ENCODE results near the gene GTPBP8. TPM values are rescaled to one million over a fixed set of nuclear protein-coding genes. Genes with fewer than 3 reads are reported as not detected.

GTPBP8 gene
- polyA plus RNA-seq, 1 donor (not counting 4 experiments of a cell fraction or from before 2014, with no cell fraction given): 16.9 TPM

- dilution Hi-C loops (cut with MboI; ENCODE audit: extremely low pct_ligation_motif_present, low sequenced_read_pairs): no loop called here
- Histone ChIP-seq H3K9ac (ENCODE audit: control insufficient read depth, extremely low read depth, insufficient read depth, low read length) (no peak overlapping the region), H3K9me1 (ENCODE audit: control insufficient read depth, extremely low read depth, insufficient read depth, low read length) (no peaks in the 10 kb centered on the region), H4K20me1 (ENCODE audit: control insufficient read depth, extremely low read depth, insufficient read depth, low read length) (no peaks in the 10 kb centered on the region), H3K27ac (ENCODE audit: control insufficient read depth, insufficient read depth, low read length) (no peak overlapping the region), H3K4me3 (ENCODE audit: control insufficient read depth in 2 of 3, extremely low read depth in 1 of 3, insufficient read depth in 2 of 3, low read depth in 1 of 3, low read length in 3 of 3) (no peak overlapping the region), H2AFZ (ENCODE audit: control insufficient read depth, low read length) (peak overlapping the region; percentile 38), H3K79me2 (ENCODE audit: control insufficient read depth, insufficient read depth, low read length) (peaks cover 29% of the 10 kb centered on the region), H3K36me3 (ENCODE audit: control insufficient read depth in 2 of 2, extremely low read depth in 1 of 2, insufficient read depth in 2 of 2, low read length in 2 of 2) (peaks cover 0 to 3% of the 10 kb centered on the region in 2 experiments), H3K4me1 (ENCODE audit: control insufficient read depth, extremely low read depth, insufficient read depth, low read length) (peaks cover 22% of the 10 kb centered on the region), H3K4me2 (ENCODE audit: control insufficient read depth, extremely low read depth, insufficient read depth, low read depth, low read length) (peak overlapping the region; percentile 25), H3K9me3 (ENCODE audit: control insufficient read depth, low read depth, low read length) (no peaks in the 10 kb centered on the region), H3K27me3 (ENCODE audit: control insufficient read depth, extremely low read depth, insufficient read depth, low read length) (no peaks in the 10 kb centered on the region)
- FAIRE-seq (no peak), DNase-seq (ENCODE audit: low read depth, low spot score) (no peak)
- no peak for TF ChIP-seq CTCF (optimal IDR thresholded peaks at IDR 0.05 in 1 of 3, IDR thresholded peaks at IDR 0.05 in 1 of 3, conservative IDR thresholded peaks at IDR 0.05 in 1 of 3; ENCODE audit: extremely low read depth in 1 of 3, insufficient read depth in 2 of 3, low read length in 3 of 3)
- TF ChIP-seq EZH2 (IDR thresholded peaks at IDR 0.05; ENCODE audit: low read length): no peak
These were observed 30.7 kb downstream of the GTPBP8 start for GRCh38 chr3:113021471-113021870.

GRCh38 chr3:113034011-113034410, 43.2 kb downstream of the GTPBP8 start:
- no peak for DNase-seq (ENCODE audit: low read depth, low spot score)
- no peak overlapping the region for H2AFZ ChIP-seq (ENCODE audit: control insufficient read depth, low read length)
- no peak overlapping the region for H3K27ac ChIP-seq (ENCODE audit: control insufficient read depth, insufficient read depth, low read length)
- no peaks in the 10 kb centered on the region for H3K36me3 ChIP-seq (ENCODE audit: control insufficient read depth in 2 of 2, extremely low read depth in 1 of 2, insufficient read depth in 2 of 2, low read length in 2 of 2)
- TF ChIP-seq EZH2 (IDR thresholded peaks at IDR 0.05; ENCODE audit: low read length) (no peak), CTCF (optimal IDR thresholded peaks at IDR 0.05 in 1 of 3, IDR thresholded peaks at IDR 0.05 in 1 of 3, conservative IDR thresholded peaks at IDR 0.05 in 1 of 3; ENCODE audit: extremely low read depth in 1 of 3, insufficient read depth in 2 of 3, low read length in 3 of 3) (no peak)
- no peaks in the 10 kb centered on the region for H3K4me1 ChIP-seq (ENCODE audit: control insufficient read depth, extremely low read depth, insufficient read depth, low read length)
- H3K4me2 ChIP-seq (ENCODE audit: control insufficient read depth, extremely low read depth, insufficient read depth, low read depth, low read length): no peak overlapping the region
- H3K9me3 ChIP-seq (ENCODE audit: control insufficient read depth, low read depth, low read length): no peaks in the 10 kb centered on the region
- H3K27me3 ChIP-seq (ENCODE audit: control insufficient read depth, extremely low read depth, insufficient read depth, low read length): no peaks in the 10 kb centered on the region
- H3K9me1 ChIP-seq (ENCODE audit: control insufficient read depth, extremely low read depth, insufficient read depth, low read length): no peaks in the 10 kb centered on the region
- H3K4me3 ChIP-seq (ENCODE audit: control insufficient read depth in 2 of 3, extremely low read depth in 1 of 3, insufficient read depth in 2 of 3, low read depth in 1 of 3, low read length in 3 of 3): no peak overlapping the region
- FAIRE-seq: no peak
- H4K20me1 ChIP-seq (ENCODE audit: control insufficient read depth, extremely low read depth, insufficient read depth, low read length): no peaks in the 10 kb centered on the region
- no peaks in the 10 kb centered on the region for H3K79me2 ChIP-seq (ENCODE audit: control insufficient read depth, insufficient read depth, low read length)
- dilution Hi-C loops (cut with MboI; ENCODE audit: extremely low pct_ligation_motif_present, low sequenced_read_pairs): no loop called here
- no peak overlapping the region for H3K9ac ChIP-seq (ENCODE audit: control insufficient read depth, extremely low read depth, insufficient read depth, low read length)

Measured in keratinocyte (primary cell).